Central memory CD4-positive, alpha-beta T cell (primary cell): ENCODE measurements around the gene TMIGD3.
A peak's percentile ranks its signal among the peaks of the same experiment; 100 is the strongest.

Experiments used
- DNase-seq: peaks from one replicate; pipeline ENCODE4 v3.0.0; 2022

The TMIGD3 gene

GRCh38 chr1:111474521-111474920, 28.9 kb downstream of the TMIGD3 start:
- no peak for DNase-seq

DNA sequence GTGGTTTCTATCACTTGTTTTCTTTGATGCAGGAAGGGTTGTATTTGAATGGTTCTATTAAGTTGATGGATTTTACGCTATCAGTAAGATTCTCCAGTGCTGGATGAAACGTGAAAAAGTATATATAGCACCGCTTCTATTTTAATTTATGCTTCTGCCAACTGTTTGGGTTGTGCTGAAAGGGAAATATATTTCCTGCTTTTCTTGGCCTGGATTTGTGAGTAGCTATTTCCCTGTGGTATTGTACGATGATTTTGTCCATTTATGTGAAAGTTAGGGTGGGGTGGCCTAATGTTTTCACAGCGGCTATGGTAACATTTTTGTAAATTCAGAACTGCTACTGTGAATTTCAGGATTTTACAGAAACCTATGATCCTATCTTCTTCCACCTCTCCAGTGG, 29.3 kb downstream of the TMIGD3 start:
- no peak for DNase-seq

GRCh38 chr1:111471538-111471937, 31.9 kb downstream of the TMIGD3 start:
- no peak for DNase-seq

DNA sequence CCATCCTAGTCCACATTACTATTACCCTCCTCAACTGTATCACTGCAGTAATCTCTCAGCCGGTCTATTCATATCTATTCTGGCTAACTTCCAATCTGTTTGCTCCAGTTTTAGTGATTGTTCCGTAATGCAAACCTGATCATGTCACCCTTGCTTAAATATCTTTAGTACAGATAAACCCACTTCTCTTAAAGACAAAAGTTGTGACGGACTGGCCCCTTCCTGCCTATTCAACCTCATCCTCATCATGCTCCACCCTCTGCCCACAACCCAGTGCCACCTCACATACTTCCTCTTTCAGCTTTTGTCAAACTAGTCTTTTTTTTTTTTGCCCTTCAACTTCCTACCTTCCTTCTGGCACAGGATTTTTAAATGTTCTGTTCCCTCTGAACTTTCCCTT, 32.4 kb downstream of the TMIGD3 start:
- peak; percentile 91 for DNase-seq

DNA sequence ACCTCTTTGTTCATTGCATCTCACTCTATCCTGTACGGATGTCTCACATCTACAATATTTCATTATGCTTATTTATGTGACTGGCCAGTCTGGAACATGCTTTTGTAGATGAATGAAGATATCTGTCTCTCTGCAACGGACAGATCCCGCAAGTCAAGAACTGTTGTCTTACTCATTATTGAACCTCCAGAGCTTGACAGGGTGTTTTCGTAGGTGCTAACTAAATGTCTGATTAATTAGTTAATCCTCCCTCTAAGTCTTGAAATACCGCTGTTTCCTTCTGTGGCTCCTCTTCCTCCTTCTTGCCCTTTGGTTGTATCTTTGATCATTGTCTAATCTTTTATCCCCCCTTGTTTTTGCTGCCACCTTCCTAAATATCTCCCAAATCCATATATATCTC, 32.8 kb downstream of the TMIGD3 start:
- no peak for DNase-seq

DNA sequence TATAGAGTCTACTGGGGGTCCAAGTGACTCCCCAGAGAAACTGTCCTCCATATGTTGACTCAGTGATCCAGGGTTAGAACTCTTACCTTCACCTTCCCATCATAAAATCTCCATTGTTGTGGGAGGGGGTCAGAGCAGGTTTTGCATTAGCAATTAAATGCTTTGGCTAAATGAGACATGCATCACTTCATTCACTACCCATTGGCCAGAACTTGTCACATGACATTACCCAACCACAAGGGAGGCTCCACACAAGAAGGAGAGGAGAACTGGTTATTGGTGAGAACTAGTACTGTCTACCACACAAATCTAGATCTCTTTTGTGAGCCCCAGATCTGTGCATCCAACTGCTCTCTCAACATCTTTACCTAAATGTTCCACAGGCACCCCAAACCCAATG, 33.9 kb downstream of the TMIGD3 start:
- DNase-seq, result no peak

- DNase-seq, result no peak
These were observed 34.7 kb downstream of the TMIGD3 start for GRCh38 chr1:111468717-111469100.

- DNase-seq, result no peak
These were observed 35.3 kb downstream of the TMIGD3 start for GRCh38 chr1:111467865-111468716.

DNA sequence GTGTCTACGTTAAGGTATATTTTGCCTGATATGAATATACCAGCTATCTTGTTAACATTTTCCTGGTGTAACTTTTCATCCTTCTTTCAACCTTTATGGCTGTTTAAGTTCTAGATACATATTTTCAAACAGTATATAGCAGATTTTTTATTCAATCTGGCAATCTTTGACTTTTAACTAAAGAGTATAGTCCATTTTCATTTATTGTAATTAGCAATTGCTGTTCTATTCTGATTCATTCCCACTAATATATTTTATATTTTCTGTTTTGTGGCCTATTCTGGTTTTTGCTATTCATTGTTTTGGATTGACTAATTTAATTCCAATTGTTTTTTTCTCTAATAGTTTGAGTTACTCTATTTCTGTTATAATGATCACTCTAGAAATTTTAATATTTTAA, 37.0 kb downstream of the TMIGD3 start:
- DNase-seq, result no peak

DNA sequence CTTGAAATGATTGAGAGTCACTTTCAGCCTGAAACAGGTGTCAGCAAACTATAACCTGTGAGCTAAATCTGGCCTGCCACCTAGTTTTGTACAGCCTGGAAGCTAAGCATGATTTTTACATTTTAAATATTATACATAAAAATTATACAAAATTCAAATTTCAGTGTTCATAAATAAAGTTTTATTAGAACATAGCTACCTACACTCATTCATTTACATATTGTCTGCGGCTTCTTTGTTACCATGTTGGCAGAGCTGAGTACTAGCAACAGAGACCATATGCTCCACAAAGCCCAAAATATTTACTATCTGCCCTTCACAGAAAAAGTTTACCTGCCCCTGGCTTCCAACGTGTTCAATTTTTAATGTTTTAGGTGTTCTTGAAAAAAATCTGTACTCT, 37.7 kb downstream of the TMIGD3 start:
- no peak for DNase-seq

GRCh38 chr1:111463029-111463683, 40.3 kb downstream of the TMIGD3 start:
- no peak for DNase-seq

DNA sequence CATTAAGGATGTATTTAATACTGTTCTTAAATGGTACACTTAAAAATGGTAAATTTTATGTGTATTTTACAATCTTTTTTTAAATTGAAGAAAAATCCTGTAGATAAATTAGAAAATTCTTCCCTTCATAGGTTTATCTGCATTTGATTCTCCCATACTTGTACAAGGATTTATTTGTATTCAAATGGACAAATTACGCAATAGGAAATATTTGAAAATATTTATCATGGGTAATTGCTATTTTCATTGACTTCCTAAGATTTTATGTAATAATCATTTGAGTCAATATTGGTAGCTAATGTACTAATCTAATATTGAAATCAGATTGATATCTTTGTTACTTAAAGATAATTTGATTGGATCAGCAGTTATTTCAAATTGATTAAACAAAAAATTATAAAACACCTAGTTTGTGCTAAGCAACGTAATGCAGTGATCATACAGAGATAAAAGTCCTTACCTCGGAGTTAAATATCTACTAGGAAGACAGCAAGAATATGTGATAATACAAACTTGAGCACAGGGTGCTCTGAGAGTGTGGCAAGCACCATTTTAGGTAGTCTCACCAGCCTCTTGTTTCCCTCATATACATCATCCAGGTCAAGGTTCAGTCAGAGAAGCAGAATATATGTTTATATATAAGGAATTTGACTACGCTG, 40.9 kb downstream of the TMIGD3 start:
- DNase-seq, result no peak

GRCh38 chr1:111461765-111462164, 41.7 kb downstream of the TMIGD3 start:
- no peak for DNase-seq

GRCh38 chr1:111455642-111456031, 47.8 kb downstream of the TMIGD3 start:
- DNase-seq, result no peak

DNA sequence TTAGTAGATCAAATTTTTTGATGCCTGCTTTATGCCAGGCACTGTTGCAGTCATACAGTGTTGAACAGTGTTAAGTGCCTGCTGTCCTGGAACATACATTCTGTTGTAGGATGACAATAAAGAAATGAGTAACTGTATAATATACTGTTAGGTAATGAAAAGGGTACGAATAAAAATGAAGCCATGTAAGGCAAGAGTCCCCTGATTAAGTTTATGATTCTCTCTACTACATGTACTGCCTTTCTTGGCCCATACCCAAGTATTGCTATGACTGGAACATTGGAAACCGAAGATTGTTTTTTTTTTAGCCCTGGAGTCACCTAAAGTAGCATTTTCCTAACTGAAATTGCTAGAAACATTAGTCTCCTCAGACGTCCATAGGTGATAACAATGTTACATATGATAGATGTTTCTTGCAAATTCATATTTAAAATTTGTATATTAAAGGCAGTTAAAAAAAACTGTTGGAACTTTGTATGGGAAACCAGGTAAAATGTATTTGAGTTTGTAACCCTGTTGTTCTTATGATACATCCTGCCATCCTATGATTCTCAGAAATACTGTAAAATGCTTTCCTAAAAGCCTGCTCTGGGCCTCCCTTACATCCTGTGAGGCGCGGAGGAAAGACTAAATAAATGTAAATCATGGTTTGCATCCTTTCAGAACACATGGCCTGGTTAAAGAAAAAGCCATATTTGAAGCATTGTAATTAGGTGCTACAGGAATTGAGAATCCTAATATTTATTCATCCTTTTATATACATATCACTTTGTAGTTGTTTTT, 48.4 kb downstream of the TMIGD3 start:
- DNase-seq, result no peak

- no peak for DNase-seq
These were observed 49.7 kb downstream of the TMIGD3 start for GRCh38 chr1:111453706-111454105.

DNA sequence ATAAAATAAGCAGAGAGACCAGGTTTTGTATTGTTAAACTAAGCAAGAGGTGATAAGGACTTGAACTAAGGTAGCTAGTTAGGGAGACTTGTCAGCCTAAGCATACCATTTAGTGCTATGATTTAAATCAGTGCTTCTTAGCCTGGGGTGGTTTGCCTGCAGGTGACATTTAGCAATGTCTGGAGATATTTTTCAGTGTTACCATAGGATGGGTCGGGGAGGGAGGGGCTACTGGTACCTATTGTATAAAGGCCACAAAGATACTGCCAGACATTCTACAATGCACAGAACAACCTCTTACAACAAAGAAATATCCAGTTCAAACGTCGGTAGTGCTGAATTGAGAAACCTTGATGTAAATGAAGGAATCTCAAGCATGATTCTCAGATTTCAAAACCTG, 50.9 kb downstream of the TMIGD3 start:
- no peak for DNase-seq

DNA sequence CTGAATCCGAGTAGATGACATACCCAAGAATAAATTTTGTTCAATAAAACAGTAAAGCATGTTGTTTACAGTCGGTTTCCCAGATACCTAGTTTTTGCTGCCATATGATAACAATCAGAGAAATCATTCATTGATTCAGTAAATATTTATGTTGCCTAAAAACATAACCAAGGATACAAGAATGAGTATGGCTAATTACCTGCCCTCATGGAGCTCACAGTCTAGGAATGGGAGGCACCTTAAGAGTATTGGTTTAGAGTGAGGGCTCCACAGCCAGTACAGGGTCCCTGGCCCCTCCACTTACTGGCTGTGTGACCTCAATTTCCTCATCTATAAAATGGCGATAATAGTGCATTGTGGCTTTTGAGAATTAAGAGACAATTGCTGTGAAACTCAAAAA, 53.2 kb downstream of the TMIGD3 start:
- DNase-seq, result no peak

- no peak for DNase-seq
These were observed 53.8 kb downstream of the TMIGD3 start for GRCh38 chr1:111449703-111450017.

DNA sequence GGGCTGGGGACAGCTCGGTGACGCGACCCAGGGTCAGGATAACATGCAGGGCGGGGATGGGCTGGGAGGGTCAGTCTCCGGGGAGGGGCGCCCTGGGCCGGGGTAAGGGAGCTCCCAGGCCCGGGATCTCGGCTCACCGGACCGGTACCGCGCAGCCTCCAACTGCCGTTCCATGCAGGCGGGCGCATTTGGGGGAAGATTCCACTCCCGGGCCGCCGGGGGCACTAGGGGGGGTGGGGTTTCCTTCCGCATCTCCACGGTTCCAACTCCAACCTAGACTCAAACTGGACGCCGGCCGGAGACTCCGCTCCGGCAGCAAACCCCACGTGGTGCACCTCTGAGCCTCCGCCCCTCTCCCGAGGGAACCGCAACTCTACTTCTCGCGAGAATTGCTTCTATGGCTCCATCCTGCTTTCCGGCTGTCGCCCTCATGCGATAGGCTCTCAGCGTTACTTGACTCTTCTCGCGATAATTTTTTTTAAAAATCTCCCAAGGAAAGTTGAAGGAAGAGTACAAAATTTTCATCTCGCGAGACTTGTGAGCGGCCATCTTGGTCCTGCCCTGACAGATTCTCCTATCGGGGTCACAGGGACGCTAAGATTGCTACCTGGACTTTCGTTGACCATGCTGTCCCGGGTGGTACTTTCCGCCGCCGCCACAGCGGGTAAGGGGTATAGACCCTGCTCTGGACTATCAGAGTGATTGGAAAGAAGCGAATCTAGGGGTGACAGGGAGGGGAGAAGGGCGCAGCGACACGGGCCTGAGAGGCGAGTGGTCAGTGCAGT, 54.3 kb downstream of the TMIGD3 start, which contains the start of the genes ATP5PB and WDR77:
TSS of gene ATP5PB (plus strand) at position 547 of the 785 bp plus-strand sequence. CDS start at position 625, 78 bp downstream.
TSS of gene WDR77 (minus strand) at position 339 of the 785 bp plus-strand sequence. CDS start at position 252, 87 bp downstream.
- peak; percentile 96 for DNase-seq

- no peak for DNase-seq
These were observed 54.9 kb downstream of the TMIGD3 start for GRCh38 chr1:111448482-111448917.
